RKO (cell line): ENCODE data around the gene TFB1M.
"Not testable (repeated sequence)": the region's sequence is repeated elsewhere in the genome, so short reads cannot be mapped to it uniquely, and the experiment has no call there.

Experiments
- DNase-seq: peaks from one replicate; pipeline ENCODE4 v3.0.0-alpha.2; 2016; ENCODE audit warnings: low spot score

The TFB1M gene

DNA sequence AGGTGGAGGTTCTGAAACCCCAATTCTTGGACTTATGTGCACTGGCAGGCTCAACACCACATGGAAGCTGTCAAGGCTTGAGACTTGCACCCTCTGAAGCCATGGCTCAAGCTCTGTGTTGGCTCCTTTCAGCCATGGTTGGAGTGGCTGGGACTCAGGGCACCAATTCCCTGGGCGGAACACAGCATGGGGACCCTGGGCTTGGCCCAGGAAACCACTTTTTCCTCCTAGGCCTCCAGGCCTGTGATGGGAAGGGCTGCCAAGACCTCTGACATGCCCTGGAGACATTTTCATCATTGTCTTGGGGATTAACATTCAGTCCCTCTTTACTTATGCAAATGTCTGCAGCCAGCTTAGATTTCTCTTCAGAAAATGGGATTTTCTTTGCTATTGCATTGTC, 76.7 kb downstream of the TFB1M start:
- DNase-seq: no peak

DNA sequence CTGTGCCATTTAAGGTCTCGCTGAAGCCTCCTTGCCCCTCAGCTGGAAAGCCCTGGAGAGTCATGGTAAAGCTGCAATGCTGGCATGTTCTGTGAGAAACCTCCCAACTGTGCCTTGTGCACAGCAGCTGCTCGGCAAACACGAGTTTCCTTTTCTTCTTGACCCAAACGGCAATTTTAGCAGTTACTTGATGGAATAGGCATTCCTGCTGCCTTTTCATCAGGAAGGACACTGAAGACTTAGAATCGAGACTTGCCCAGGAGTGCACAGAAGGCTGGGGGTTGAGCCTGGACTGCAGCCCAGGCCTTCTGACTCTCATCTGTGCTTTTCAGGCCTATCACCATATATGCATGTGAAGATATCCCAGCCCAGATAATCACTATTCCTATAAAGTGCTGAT, 79.2 kb downstream of the TFB1M start:
- no peak for DNase-seq

- DNase-seq: no peak
Observed at GRCh38 chr6:155234687-155235086, 79.6 kb downstream of the TFB1M start.

DNA sequence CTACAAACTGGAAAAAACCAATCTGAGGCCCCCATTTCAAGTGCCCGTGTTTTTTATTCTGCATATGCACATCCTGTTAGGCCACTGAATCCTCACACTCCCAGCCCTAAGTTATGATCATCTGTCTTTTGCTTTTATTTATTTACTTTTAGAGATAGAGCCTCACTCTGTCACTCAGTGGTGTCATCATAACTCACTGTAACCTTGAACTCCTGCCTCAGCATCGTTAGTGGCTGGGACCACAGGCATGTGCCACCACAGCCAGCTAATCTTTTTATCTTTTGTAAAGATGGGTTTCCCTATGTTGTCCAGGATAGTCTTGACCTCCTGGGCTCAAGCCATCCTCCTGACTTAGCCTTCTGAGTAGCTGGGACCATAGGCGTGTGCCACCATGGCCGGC, 80.1 kb downstream of the TFB1M start:
- no peak for DNase-seq

DNA sequence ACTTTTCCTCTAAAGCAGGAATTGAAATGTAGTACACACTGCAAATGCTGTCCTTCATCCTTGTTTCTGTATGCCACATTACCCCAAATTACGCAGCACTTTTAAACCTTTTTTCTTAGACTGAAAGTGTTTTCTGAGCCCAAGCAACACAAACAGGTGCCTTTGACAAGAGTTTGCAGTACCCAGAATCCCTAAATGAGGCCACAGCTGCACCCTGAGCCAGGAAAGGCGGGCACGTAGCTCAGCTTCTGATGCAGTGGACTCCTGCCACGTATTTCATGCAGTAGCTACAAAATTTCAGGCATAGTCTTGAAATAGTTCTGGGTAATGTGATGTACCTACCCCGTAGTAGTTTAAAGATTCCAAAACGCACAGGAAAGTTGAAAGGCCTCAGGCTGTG, 81.4 kb downstream of the TFB1M start:
- no peak for DNase-seq

DNA sequence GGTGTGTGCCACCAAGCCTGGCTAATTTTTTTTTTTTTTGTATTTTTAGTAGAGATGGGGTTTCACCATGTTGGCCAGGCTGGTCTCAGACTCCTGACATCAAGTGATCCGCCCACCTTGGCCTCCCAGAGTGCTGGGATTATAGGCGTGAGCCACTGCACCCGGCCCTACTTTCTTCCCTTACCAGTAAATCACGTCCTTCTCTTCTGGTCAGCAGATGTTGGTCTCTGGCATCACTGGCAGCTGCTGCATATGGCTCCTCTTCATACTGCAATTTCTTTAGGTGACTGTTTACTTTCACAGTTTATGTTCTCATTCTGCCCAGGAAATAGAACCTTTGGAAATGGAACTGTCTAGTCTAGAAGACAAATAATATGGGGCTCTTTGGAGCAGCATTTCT, 83.3 kb downstream of the TFB1M start:
- not testable (repeated sequence) for DNase-seq

DNA sequence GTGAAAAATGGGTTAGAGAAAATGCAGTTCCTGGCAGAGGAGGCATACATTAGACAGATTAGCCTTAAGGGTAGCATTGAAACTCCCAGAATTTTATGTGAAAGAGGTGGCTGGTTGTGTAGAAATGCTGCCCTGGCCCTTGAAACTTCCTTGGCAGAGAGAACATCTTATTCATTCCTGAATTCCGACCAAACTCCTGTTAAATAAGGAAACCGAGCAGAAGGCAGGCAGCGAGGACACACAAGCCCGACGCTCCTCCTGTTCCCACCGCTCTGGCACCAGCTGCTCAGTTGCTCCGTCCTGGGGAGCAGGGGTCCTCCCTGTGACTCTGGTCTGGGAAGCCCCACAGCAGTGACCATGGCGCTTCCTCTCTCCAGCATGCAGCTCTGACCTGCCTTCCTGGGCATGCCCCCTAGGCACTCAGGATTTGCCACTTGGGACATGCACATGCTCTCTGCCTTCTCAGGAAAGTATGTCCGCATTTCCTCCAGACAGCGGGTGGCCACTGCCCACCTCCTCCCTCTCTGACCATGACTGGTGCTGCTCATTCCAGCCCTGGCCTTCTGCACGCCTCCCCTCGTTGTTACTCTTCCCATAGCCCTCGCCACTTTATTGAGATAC, 85.6 kb downstream of the TFB1M start:
- no peak for DNase-seq

- no peak for DNase-seq
Observed at GRCh38 chr6:155227046-155227445, 87.2 kb downstream of the TFB1M start.

DNA sequence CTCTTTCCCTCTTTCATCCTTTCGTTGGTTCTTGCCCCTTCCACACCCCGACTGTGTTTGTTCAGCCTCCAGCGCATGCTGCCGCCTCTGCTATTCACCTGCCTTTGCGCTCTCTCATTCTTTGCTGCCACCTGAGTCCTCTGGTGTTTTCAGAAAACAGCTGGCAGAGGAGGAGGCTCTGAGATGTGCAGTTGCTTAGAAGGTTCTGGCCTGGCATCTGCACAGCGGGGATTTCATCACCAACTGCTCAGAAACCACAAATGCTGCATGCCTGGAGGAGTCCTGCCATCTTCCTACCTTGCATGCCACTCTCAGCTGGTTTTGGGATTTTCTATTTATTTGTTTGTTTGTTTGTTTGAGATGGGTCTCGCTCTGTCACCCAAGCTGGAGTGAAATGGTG, 89.7 kb downstream of the TFB1M start:
- no peak for DNase-seq

GRCh38 chr6:155223646-155224451, 90.4 kb downstream of the TFB1M start:
- DNase-seq: peak; percentile 87

DNA sequence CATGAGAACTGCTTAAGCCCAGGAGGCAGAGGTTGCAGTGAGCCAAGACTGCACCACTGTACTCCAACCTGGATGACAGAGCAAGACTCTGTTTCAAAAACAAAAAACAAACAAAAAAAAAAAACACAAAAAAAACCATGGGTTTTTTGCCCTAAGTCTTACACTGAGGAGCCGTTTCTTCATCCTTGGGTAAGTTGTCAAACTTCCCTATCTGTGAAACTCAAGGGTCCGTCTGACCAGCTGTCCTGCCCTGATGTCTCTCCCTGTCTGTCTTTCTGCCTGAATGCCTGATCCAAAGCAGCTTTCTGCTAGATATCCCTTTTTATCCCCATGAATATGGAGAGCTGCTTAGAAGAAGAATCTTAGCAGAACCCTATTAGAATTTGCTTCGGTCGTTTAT, 91.8 kb downstream of the TFB1M start:
- DNase-seq: no peak

- peak; percentile 5 for DNase-seq
Observed at GRCh38 chr6:155221086-155221485, 93.2 kb downstream of the TFB1M start.

DNA sequence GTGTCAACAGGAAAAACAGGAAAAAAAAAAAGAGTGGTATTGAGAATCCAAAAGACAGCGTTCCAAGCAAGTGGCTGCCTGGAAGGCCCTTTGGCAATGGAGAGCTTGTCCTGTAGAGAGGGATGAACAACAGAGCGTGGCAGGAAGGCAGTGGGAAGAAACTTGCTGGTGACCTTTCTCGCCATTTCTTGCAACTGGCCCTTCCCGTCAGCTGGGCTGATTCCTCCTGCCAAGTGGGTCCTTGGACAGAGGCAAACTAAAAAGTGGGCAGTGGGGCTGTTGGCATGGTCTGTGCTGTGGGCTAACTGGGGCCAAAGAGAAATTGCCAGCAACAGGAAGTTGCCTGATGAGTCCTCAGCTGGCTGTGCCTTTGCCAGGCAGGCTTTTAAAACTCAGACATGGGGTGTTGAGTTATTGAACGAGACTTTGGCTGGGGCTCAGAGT, 94.4 kb downstream of the TFB1M start:
- no peak for DNase-seq

DNA sequence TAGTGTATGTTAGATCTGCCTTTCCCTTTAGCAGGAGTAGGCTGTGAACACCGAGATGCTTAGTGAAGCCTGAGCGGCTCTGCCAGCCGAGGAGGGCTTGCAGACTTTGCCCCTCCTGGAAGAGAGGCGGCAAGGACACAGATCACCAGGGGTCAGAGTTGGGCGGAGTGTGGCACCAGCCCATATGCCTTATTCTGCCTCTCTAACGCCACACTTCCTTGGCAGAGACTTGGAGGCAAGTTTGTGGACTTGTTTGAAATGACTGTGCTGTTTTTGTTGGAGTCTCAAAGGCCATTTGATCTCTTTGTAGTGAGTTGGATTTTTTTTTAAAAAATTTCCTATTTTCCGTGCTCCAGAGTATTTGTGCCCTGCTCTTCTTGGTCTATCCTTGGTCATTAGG, 95.0 kb downstream of the TFB1M start:
- no peak for DNase-seq

- DNase-seq: not testable (repeated sequence)
Observed at GRCh38 chr6:155218711-155219110, 95.6 kb downstream of the TFB1M start.

GRCh38 chr6:155216312-155217046, 97.8 kb downstream of the TFB1M start:
- DNase-seq: no peak

GRCh38 chr6:155215906-155216305, 98.4 kb downstream of the TFB1M start:
- no peak for DNase-seq

GRCh38 chr6:155213611-155214372, 100.5 kb downstream of the TFB1M start:
- DNase-seq: no peak

DNA sequence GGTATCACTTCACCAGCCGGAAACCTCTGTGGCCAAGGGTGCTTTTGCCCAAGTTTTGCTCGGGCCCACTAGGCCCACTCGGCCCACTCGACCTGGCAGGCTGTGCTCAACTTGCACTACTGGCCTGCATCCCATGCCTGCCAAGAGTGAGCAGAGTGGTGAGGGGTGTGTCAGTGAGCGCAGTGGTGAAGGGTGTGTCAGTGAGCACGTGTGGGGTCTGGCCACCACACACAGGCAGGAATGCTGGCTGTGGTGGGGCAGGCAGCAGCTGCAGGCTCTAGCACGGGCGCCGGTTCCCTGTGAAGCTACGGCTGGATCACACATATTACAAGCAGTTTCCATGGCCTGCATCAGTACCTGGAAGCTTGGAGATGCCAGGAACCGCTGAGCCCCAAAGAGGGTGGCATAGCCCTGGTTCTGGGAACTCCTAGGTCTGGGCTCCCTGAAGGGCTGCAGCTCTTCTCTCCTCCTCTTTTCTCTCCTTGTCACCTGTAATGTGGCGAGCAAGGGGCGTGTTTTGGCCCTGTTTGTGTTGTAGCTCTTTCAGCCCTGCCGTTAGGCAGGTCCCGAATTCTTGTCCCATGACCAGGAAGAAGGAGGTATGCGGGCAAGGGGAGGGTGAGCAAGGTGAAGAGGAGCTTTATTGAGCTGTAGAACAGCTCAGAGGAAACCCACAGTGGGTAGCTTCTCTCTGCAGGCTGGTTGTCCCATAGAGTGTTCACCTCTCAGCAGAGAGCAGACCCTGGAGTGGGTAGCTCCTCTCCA, 101.5 kb downstream of the TFB1M start:
- no peak for DNase-seq

GRCh38 chr6:155212106-155212505, 102.2 kb downstream of the TFB1M start:
- DNase-seq: no peak

DNA sequence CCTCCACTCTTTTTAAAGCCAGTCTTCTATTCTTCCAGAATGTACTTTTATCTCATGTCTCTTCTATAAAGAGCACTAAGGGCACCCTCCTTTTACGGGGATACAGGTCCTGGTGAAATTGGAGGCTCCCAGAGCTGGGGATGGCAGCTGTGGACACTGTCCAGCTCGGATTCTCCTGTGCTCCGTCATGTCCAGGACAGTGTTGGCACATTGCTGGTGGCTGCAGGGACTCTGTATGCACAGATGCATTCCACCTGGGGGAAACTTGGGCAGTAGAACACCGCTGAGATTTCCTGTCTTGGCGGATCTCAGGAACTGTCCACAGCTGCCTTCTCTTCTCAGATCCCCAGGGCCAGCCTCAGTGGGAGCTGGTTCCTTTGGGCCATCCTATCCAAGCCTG, 107.1 kb downstream of the TFB1M start:
- DNase-seq: no peak
